A673 (cell line): Measurements from ENCODE around the gene EXOC3. TPM values are rescaled to one million over a fixed set of nuclear protein-coding genes. Genes with fewer than 3 reads are reported as not detected.

Source experiments
- BruUV-seq: library from RNA; stranded (reverse); fragments of 400-500 nt; replicated peaks from 2 replicates; lab custom pipeline; 2021; lab: Mats Ljungman, UMichigan
- CTCF ChIA-PET: fragments of 300-600 bp; sonication (Branson Sonifier 250); formaldehyde crosslinking; loops from one replicate; lab custom pipeline; 2022; ENCODE audit warnings: antibody characterized with exemption; lab: Charles Lee
- POLR2A ChIA-PET: fragments of 300-600 bp; sonication (Branson Sonifier 250); formaldehyde crosslinking; loops from one replicate; lab custom pipeline; 2022; ENCODE audit warnings: antibody characterized with exemption; ENCODE audit not compliant: low non-redundant PET; lab: Charles Lee
- DNase-seq: peaks from one replicate; pipeline ENCODE4 v3.0.0-alpha.2; 2015; ENCODE audit warnings: low spot score
- H3K27ac ChIP-seq: fragments of 200-600 bp; sonication (generic); 2 replicates; pipeline ENCODE4 v1.5.1; 2016; ENCODE audit warnings: mixed run types, low read depth, mild to moderate bottlenecking, mixed read lengths, antibody characterized with exemption, low read length; ENCODE audit not compliant: poor library complexity, severe bottlenecking
- H3K27me3 ChIP-seq: fragments of 200-600 bp; sonication (generic); replicated peaks from 2 replicates; pipeline ENCODE4 v1.6.1; 2017; ENCODE audit warnings: mixed run types, low read depth, mild to moderate bottlenecking, mixed read lengths, antibody characterized with exemption, low read length; ENCODE audit not compliant: insufficient read depth, poor library complexity
- H3K36me3 ChIP-seq: fragments of 200-600 bp; sonication (generic); 2 replicates; pipeline ENCODE4 v1.6.1; 2016; ENCODE audit warnings: mixed run types, mild to moderate bottlenecking, mixed read lengths, antibody characterized with exemption, low read length; ENCODE audit not compliant: insufficient read depth, poor library complexity, severe bottlenecking
- H3K4me1 ChIP-seq: fragments of 200-600 bp; sonication (generic); 2 replicates; pipeline ENCODE4 v1.6.1; 2017; ENCODE audit warnings: mixed run types, mild to moderate bottlenecking, mixed read lengths, antibody characterized with exemption, low read length; ENCODE audit not compliant: insufficient read depth, poor library complexity, severe bottlenecking
- H3K4me3 ChIP-seq: fragments of 200-600 bp; sonication (generic); 2 replicates; pipeline ENCODE4 v1.5.1; 2016; ENCODE audit warnings: low read depth, mixed run types, mild to moderate bottlenecking, mixed read lengths, low read length; ENCODE audit not compliant: poor library complexity, severe bottlenecking
- H3K9me3 ChIP-seq: fragments of 200-600 bp; sonication (generic); 2 replicates; pipeline ENCODE4 v1.6.1; 2016; ENCODE audit warnings: mixed run types, low read depth, mild to moderate bottlenecking, mixed read lengths, antibody characterized with exemption, low read length; ENCODE audit not compliant: poor library complexity, severe bottlenecking
- EZH2 ChIP-seq: fragments of 200-600 bp; sonication (generic); IDR thresholded peaks from 2 replicates; pipeline ENCODE4 v1.6.1; 2017; ENCODE audit warnings: borderline replicate concordance, low read depth, mild to moderate bottlenecking, mixed read lengths, antibody characterized with exemption, low read length; ENCODE audit not compliant: poor library complexity, severe bottlenecking
- intact Hi-C: fragments of 100-400 bp; cut with micrococcal nuclease; formaldehyde crosslinking; loops from one replicate; pipeline ENCODE4 v1.10.0; 2022; ENCODE audit not compliant: unreplicated experiment
- total RNA-seq: library from RNA; stranded (reverse); gene quantifications from 2 replicates; pipeline ENCODE4 v1.2.3, GENCODE V29; 2021
- TF ChIP-seq, protein P1 (sequence below): fragments of 300-800, 200-600 bp; sonication (generic); conservative IDR thresholded peaks from 2 replicates; pipeline ENCODE4 v1.5.1; 2017; ENCODE audit warnings: low read depth, mild to moderate bottlenecking, antibody characterized with exemption, low read length, moderate library complexity, mixed read lengths

The EXOC3 gene
- total RNA-seq, 1 experiment from 2014 or later: 46.7 TPM

DNA sequence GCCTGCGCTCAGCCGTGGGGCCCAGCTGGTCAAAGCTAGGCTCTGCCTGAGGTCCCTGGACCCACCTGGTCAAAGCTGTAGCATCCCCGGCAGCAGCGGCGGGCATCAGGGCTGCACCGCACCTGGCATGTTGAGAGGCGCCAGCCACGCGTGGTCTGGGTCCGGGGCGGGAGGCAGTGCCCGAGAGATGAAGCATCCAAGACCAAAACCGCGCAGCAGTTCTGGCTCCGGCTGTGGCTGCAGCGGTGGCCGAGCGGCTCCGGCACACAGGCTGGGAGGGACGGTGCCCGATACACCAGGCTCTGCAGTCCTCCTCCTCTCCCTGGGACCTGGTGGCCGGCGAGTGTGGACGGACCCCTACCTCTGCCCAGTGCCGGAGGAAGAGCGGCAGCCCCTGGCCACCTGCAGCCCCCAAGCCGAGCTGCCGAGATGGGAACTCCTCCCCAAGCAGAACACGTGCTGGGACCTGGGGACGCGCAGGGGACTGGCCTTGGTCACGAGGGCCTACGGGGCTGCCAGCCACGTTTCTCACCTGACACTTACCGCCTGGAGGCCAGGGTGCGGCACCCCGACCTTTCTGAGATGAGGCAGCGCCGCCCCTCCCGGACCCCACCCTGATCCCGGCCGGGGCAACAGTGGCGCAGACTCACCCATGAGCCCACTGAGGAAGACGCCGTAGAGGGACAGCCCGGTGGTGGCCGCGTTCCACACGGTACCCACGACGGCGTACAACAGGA is 48.3 kb downstream of the EXOC3 start:
- BruUV-seq: no TSS peak

DNA sequence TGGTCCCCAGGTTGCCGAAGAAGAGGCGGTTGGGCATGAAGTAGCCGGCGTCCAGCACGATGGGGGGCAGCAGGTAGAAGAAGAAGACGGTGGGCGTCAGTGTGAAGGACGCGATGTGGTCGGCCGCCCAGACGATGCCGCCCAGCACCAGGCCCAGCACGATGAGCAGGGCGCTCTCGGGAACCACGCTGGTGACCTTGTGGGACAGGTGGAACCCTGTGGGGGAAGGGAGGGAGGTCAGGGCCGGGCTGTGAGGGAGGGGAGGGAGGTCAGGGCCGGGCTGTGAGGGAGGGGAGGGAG is 48.8 kb downstream of the EXOC3 start:
- CTCF ChIA-PET: no interaction called here
- TF ChIP-seq, protein P1, sequence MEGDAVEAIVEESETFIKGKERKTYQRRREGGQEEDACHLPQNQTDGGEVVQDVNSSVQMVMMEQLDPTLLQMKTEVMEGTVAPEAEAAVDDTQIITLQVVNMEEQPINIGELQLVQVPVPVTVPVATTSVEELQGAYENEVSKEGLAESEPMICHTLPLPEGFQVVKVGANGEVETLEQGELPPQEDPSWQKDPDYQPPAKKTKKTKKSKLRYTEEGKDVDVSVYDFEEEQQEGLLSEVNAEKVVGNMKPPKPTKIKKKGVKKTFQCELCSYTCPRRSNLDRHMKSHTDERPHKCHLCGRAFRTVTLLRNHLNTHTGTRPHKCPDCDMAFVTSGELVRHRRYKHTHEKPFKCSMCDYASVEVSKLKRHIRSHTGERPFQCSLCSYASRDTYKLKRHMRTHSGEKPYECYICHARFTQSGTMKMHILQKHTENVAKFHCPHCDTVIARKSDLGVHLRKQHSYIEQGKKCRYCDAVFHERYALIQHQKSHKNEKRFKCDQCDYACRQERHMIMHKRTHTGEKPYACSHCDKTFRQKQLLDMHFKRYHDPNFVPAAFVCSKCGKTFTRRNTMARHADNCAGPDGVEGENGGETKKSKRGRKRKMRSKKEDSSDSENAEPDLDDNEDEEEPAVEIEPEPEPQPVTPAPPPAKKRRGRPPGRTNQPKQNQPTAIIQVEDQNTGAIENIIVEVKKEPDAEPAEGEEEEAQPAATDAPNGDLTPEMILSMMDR: no peak
- TF ChIP-seq EZH2: no peak
- H3K27ac ChIP-seq: no peak overlapping the region
- POLR2A ChIA-PET: no interaction called here
- no peak overlapping the region for H3K4me3 ChIP-seq
- no TSS peak for BruUV-seq
- H3K27me3 ChIP-seq: peaks cover 30% of the 10 kb centered on the region
- DNase-seq: no peak
- no peaks in the 10 kb centered on the region for H3K36me3 ChIP-seq
- no peaks in the 10 kb centered on the region for H3K4me1 ChIP-seq
- no peaks in the 10 kb centered on the region for H3K9me3 ChIP-seq
- intact Hi-C loops: no loop called here

More for the DNA sequence above, 48.3 kb downstream of the EXOC3 start:
- Histone ChIP-seq H3K9me3 (no peaks in the 10 kb centered on the region), H3K4me1 (no peaks in the 10 kb centered on the region), H3K27me3 (peaks cover 25% of the 10 kb centered on the region), H3K36me3 (no peaks in the 10 kb centered on the region), H3K27ac (no peak overlapping the region), H3K4me3 (no peak overlapping the region)
- POLR2A ChIA-PET: no interaction called here
- intact Hi-C loops: no loop called here
- no peak for DNase-seq
- TF ChIP-seq, protein P1: no peak
- CTCF ChIA-PET: no interaction called here

DNA sequence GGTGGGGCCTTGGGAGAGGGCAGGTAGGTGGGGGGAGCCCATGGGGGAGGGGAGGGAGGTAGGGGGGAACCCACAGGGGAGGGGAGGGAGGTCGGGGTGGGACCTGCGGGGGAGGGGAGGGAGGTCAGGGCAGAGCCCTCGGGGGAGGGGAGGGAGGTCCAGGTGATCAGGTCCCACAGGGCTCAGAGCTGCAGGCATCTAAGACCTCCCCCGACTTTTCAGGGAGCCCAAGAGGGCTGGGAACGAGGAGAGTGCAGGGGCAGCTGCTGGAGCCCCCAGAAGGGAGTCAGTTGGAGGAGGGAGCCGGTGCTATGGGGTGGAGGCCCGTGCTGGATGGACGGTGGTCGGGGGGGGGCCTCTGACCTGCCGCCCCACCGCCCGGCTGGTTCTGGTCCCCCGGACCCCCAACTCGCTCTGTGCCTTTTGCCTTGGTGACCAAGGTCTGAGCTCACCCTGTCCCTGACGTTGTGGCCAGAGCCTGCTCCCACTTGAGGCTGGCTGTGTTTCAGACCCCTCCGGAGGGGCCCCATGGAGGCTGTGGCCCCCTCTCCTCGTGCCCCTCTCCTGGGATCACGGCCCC is 49.4 kb downstream of the EXOC3 start:
- Histone ChIP-seq H3K27ac (no peak overlapping the region), H3K4me3 (no peak overlapping the region), H3K4me1 (no peaks in the 10 kb centered on the region), H3K27me3 (peaks cover 34% of the 10 kb centered on the region), H3K9me3 (no peaks in the 10 kb centered on the region), H3K36me3 (no peaks in the 10 kb centered on the region)
- TF ChIP-seq, protein P1: no peak
- TF ChIP-seq EZH2: no peak
- ChIA-PET POLR2A (no interaction called here), CTCF (no interaction called here)
- no peak for DNase-seq
- no TSS peak for BruUV-seq
- intact Hi-C loops: no loop called here
